COLO668 (cell line): ENCODE measurements around the gene COG6.

Experiments used
- DNase-seq: peaks from one replicate; lab custom pipeline; 2025; ENCODE audit not compliant: unreplicated experiment; lab: John Stamatoyannopoulos, UW

Gene COG6

DNA sequence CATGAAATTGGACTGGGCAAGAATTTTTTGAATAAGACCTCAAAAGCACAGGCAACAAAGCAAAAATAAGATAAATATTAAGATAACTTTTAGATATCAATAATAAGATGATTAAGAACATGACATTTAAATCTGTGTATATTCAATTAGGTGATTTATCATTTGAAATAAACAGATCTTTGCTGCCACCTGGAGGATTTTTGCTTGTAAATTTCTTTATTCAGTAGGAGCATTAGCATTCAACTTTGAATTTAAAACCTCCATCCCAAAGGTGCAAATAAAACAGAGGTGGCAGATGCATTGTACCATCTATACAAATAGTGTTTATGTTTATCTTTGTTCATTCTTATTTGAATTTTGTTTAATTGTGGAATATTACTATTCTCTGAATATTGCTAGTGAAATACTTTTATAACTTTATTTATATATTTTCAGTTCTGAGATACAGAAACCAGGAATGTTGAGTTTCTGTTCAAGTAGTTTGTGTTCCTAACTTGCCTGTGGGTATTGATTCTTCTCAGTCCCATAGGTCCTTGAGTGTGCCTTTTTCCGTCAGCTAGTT, 20.9 kb downstream of the COG6 start:
- DNase-seq: no peak

DNA sequence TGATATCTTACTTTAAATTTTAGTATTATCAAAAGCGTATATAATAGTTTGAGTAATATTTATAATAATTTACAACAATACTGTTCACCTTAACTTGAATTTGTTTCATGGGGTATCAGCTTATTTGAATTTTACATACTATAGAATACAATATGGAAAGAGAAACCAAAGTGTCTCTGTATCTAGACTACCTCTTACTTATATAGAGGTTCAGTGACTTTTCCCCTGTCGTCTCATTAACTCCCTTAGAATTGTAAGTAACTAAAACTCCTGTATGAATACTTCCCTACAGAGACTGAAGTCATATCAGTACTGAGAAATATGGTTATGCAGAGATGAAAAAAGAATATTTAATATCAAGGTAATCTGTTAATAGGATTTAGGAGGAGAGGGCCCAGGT, 26.8 kb downstream of the COG6 start:
- DNase-seq: no peak

DNA sequence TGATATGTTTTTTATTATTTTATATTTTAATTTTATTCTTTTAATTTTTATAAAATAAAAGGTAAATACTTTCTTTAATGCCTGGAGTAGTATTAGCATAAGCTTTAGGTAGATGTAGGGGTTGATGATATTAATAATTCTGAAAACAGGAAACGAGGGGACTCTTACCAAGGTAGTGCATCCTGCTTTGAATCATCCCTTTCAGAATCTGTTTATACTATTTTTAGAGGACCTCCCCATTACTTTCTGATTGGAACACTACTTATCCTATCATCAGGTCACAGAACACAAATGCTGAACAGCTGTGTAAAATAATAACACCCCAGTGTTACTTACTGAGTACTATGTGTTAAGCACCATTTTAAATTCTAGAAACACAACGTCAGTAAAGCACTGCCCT, 27.3 kb downstream of the COG6 start:
- no peak for DNase-seq

DNA sequence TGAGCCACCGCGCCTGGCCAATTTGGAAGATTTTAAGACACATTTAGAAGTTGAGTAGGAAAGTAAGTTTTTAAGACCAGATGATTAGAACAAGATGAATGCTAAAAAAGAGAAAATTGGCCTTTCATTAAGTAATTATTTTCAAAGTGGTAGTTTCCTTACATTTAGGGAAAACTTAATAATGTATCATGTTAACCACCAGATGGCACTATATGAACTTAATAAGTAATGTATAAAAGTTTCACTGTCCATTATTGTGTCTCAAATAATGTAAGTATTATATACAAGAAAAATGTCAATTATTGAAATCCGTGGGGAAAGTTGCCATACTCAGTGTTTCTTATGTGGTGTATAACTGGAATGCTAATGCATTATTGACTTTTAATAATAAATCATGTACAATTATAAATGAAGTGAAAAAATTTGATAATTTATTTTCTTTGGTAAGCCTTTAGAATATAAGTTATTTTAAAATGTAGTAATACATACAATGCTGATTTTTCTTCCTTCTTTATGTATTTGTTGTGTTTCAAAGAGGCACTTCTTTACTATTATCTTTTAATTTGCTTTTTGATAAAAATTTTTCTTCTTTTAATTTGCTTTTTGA, 29.2 kb downstream of the COG6 start:
- DNase-seq: no peak

DNA sequence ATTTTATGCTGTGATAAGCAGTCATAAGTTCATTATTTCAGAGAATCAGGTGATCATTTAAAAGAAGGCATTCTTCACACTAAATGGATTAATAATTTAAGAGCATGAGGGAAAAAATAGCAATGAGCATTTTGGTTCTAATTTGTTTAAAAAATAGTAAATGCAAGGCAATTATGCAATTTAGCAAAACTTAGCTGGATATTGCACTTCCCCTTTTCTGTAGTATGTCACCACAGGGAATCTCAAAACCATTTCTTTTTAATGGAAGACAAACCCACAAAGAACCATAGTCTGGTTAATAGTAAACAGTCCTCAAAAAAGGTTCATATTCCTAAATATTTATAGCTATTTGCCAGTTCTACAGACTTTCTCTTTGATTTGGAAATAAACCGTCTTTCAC, 30.2 kb downstream of the COG6 start:
- DNase-seq: no peak

DNA sequence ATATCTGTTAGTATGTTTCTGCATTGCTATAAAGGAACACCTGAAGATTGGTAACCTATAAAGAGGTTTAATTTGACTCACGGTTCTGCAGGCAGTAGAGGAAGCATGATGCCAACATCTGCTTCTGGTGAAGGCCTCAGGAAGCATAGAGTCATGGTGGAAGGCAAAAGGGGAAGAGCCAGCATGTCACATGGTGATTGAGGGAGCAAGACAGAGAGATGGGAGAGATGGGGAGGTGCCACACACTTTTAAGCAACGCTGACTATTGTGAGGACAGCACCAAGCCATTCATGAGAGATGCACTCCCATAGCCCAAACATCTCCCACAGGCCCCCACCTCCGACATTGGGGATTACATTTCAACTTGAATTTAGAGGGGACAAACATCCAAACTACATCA, 32.8 kb downstream of the COG6 start:
- no peak for DNase-seq

DNA sequence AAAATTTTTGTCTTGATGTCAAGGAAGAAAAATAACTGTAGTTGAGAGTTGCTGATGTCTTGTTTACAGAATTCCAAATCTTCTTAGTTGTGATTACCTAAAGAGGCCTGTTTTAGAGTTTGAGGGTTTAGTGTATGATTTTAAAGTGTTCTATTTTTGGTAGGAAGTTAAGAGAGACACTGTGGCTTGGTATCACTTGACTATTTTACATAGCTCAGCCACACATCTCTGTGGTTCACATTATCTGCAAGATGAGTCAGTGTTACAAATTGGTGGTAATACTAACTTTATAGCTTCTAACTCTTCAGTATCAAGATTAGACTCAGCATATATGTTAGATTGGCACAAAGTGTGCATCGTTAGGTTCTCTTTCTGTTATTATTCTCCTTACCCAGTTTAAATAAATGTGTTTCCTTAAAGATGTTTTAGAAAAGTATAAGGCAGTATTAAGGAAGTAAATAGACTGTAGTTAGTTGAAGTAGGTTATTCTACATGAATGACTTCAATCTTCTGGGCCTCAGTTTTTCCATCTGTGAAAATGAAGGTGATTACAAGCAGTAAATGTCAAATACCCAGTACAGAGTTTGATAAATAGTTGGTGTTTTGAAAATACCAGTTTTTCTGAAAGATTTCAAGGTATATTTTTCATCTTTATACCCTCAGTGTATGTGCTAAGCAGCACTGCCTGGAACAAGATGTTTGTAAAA, 33.4 kb downstream of the COG6 start:
- DNase-seq: no peak

DNA sequence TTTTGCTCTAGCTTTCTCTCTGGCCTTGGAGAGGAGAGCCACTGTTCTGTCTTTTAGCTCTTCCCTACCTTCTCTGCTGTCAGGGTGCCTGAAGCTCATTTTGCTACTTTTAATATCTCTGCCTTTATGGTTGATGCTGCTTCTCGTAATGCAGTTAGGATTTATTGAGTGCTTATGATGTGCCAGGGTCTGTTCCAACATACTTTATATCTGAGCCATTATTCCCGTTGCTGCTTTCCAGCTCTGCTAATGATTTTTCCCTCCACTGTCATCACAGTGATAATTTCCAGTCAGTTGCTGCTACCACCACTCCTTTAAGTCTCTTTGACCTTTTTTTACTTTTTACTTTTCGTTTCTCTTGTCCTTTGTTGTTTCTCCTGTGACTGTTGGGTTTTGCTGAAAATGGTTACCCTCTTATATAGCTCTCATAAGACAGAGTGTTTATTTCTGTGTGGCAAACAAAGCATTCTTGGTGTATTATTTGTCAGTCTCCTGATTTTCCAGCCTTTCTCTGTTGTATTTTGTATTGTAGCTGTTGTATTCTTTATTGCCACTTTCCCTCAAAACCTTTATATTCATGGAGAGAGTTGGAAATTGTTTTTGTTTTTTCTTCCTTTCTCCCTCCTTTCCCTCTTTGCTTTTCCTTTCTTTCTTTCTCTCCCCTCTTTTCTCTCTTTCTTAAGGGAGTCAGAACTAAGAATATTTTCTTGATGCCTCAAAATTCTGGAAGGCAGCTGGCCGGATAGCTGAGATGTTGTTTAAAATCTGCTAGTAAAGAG, 37.4 kb downstream of the COG6 start:
- DNase-seq: no peak

DNA sequence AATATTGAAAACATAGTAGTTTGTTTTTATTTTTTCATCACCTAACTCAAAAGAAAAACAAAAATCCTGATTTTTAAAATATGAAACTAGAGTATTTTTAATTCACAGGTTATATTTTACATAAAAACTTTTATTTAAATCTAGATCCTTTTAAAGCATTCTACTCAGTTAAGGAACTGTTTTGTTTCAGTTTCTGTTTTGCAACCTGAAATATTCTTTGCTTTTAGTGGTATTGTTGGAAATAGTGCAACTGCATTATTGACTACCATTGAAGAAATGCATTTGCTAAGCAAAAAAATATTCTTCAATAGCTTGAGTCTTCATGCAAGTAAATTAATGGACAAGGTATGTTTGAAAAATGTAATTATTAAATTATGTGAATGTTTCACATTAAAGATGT, 43.8 kb downstream of the COG6 start:
- DNase-seq: no peak

DNA sequence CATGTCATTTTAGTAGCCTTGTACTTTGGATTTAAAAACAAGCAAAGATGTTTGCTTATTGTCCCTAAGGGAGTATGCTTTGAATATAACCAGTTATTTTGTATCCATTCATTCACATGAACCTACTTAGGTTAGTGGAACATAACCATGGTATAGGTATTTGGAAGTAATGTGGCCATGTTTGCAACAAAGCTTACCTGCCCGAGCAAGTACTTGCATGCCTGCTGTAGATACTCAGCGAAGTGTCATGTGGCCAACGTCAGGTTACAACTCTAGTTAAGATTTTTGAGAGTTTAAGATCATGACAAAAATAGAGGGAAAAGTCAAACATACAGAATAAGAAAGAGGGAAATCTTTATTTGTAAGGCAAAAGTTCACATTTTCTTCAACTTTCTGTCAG, 57.2 kb downstream of the COG6 start:
- no peak for DNase-seq

DNA sequence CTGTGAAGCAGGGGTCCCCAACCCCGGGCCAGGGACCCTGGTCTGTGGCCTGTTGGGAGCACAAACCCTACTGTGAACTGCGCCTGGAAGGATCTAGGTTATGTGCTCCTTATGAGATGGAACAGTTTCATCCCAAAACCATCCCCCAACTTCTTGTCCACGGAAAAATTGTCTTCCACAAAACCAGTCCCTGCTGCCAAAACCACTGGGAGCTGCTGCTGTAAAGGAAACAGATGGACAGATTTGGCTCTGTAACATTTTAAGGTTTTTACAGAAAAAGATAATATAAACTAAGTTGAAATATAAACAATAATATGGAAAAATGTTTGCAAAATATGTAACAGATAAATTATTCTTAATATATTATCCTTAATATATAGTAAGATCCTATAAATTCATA, 73.7 kb downstream of the COG6 start:
- no peak for DNase-seq

DNA sequence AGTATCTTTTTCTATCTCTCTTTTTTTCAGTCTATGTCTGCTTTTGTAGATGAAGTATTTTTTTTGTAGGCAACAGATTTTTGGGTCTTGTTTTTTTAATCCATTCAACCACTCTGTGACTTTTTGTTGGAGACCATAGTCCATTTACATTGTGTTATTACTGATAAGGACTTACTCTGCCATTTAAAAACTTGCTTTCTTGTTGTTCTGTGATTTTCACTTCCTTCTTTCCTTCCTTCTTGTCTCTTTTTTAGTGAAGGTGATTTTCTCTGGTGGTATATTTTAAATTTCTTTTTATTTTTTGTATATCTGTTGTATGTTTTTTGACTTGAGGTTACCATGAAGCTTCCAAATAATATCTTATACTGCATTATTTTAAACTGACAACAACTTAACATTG, 79.5 kb downstream of the COG6 start:
- no peak for DNase-seq

DNA sequence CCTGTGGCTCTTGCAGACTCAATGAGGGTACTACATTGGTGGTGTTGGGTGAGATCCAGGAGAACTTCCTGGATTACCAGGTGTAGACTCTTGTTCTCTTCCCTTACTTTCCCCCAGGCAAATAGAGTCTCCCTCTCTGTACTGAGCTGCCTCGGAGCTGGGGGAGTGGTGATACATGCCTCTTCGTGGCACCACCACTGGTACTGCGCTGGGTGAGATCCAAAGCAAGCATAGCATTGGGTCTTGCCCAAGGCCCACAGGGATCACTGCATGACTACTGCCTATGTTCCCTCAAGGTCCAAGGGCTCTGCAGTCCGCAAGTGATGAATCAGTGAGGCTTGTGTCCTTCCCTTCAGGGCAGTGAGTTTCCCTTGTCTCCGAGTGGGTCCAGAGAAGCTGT, 81.6 kb downstream of the COG6 start:
- no peak for DNase-seq

DNA sequence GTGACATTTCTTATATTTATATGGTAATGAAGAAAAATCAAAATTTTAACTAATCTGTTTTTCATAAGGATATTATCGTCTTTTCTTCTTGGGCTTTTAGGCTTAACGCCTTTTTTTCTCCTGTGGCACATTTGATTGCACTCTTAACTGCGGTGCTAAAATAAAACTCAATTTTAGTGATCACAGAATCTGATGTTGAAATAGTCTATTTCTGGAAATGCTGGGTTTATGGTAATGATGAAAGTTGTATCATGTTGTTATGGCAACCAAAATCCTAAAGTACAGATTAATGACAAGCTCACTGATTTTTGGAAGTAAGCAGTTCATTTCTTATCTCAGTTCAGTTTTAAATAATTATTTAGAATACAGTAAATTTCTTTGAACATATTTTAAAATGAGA, 85.3 kb downstream of the COG6 start:
- no peak for DNase-seq

DNA sequence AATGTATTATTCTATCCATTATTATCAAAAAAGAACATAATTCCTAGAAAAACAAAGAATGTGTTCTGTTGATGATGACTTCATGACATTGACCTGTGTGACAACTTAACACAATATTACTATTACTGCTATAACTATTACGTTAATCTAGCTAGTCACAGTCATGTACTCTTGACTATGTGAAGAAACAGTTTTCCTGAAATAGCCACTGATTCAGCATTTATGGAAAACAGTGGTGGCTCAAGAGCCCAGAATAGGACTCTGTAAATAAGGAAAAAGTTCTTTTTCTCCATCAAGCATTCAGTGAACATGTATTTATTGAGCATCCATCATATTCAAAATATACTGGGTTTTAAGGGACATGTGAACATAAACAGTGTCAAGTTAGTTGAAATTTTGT, 93.5 kb downstream of the COG6 start:
- DNase-seq: no peak

DNA sequence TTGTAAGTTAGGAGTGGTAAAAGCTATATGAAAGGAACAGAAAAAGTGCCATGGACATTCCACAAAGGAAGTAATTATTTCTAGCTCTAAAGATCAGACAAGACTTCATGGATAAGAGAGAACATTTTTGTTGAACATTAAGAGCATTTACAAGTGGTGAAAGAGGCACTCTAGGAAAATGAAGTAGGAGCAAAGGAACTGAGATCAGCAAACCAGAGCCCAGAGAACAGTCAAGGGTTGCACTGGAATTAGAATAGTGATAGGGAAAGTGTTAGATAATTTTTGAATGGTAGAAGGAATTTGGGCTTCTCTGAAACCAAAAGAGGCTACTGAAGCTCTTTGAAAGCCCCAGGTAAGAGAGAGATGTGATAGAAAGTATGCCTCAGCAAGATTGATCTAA, 94.1 kb downstream of the COG6 start:
- DNase-seq: no peak

DNA sequence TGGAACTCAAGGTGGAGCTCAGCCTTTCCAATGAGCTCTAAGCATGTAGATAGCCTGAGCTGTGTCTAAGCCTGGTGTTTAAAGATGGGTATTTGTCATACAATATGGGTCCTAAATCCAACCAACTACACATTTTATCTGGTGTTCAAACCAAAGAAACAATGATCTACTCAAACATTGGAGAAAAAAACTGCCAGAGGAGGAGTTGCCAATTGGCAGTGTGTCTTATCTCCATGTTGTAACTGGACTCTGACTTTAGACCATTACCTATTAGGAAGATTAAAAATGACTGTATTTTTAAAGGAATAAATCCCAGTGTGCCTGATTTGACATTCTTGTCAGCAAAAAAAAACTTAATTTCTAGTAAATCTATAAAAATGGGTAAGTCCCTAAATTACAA, 96.3 kb downstream of the COG6 start:
- no peak for DNase-seq

DNA sequence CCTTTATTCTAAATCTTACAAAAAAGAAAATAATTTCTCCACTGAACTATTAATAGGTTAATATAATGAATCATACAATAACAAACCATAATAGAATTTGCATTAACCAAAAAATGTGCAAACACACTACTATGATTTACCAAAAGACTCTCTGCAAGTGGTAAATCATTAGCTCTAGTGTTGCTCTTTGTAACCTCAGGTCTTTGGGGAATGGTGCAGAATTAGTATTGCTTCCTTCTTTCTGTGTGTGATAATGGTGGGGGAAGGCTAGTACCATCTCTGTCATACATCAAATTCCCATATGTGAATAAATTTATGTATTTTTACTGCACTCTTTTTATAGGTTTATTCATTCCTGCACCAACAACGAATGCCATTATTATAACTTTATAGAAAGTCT, 105.1 kb downstream of the COG6 start:
- no peak for DNase-seq

DNA sequence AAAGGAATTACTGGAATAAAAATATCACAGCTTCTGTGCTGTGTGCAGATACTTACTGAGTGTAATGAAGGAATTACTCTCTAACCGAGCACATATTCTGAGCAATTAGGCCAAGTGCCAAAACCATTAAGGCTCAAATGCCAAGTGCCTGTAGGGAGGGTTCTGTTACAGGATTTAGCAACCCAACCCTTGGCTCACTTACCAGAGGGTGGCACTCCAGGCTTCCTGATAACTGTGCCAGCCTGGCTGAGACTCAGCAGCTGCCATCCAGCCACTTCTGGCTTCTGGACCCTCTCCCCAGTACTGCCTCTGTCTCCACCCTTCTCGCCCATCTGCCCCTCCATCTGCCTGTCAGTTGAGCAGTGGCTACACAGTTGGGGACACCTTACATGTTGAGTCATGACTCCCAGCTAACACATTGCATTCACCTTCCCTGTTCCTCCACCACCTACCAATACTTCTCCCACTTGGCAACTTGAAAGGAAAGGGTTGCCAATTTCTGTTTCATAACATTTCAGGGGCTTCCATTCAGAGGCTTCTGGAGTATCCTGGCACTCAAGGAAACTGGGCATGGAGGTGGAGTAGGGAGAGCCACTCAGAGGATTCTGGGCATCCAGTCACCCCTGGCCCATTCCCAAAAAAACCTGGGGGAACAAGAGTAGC, 110.5 kb downstream of the COG6 start:
- DNase-seq: peak; percentile 62

DNA sequence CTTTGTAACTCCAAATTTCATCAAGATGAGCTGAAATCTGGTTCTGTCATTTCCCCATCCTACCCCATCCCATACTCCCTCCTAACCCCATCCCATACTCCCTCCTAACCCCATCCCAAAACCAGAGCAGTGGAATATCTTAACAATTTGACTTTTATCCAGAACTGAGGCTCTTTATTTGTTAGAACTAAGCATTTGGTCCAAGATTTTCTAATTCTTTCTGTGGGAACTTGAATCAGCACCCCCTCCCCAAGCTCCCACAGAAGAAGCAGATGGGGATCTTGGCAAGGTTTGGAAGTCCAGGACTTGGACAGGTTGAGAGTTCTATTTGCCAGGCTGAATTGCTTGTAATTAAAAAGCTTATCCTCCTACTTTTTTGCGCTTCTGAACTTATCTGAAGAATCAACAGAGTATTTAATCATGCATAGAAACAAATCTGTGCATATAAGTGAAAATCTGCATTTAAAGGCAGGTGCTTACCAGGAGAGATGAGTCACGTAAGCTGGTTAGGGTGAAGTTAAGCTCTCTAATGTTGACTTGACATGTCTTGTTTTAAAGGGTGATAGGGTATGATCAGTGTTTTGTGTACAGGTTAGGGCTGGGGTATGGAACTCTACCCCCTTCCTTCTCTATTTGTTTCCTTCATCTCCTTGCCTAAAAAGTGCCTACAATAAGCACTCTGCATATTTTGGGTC, 111.1 kb downstream of the COG6 start:
- DNase-seq: no peak
